ENCODE results near the gene ATP6V0E2.

- TF ChIP-seq CTCF (IDR thresholded peaks at IDR 0.05 in 2 of 3, conservative IDR thresholded peaks at IDR 0.05 in 1 of 3; ENCODE audit: borderline replicate concordance in 1 of 3, insufficient read depth in 1 of 3, low read depth in 2 of 3, low read length in 2 of 3) (no peak), POLR2A (IDR thresholded peaks at IDR 0.05; ENCODE audit: borderline replicate concordance, extremely low read depth, insufficient read depth, insufficient read length) (no peak), EZH2 (IDR thresholded peaks at IDR 0.05) (no peak), EZH2phosphoT487 (IDR thresholded peaks at IDR 0.05; ENCODE audit: borderline replicate concordance) (no peak), RAD21 (IDR thresholded peaks at IDR 0.05; ENCODE audit: low read depth) (no peak), ZNF274 (IDR thresholded peaks at IDR 0.05; ENCODE audit: low read depth, low read length) (no peak)
Measured at GRCh38 chr7:149850716-149851115, 23.1 kb upstream of the ATP6V0E2 start.
